ENCODE results near the gene DENND1A. TPM values are rescaled to one million over a fixed set of nuclear protein-coding genes. Genes with fewer than 3 reads are reported as not detected.

Gene DENND1A
- total RNA-seq, 1 donor from 2014 or later: 19.9 TPM

DNA sequence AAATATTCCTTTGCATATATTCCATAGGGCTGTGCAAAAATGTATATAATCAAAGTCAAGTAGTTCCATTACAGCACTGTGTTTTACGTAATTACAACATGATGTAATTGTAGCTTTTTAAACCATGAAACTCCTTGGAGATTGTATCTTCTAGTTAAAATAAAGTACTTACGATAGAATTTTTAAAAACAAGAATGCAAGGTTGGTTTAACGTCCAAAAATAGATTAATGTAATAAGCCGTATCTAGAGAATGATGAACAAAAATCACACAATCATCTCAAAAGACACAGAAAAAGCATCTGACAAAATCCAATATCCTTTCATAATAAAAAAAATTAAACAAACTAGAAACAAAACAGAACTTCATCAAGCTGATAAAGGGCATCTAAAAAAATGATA, 86.2 kb downstream of the DENND1A start:
- TF ChIP-seq CTCF (conservative IDR thresholded peaks at IDR 0.05): no peak
- no peak overlapping the region for H3K4me3 Mint-ChIP-seq
- H3K27ac Mint-ChIP-seq: no peak overlapping the region
- H3K9me3 Mint-ChIP-seq: peaks cover 14% of the 10 kb centered on the region
- H3K36me3 Mint-ChIP-seq: peaks cover 23% of the 10 kb centered on the region
- no peaks in the 10 kb centered on the region for H3K27me3 Mint-ChIP-seq
- DNase-seq (ENCODE audit: extremely low spot score, unreplicated experiment): no peak
- H3K4me1 Mint-ChIP-seq (ENCODE audit: unreplicated experiment): no peaks in the 10 kb centered on the region

GRCh38 chr9:123835821-123836220, 94.1 kb downstream of the DENND1A start:
- Mint-ChIP-seq H3K27ac (no peak overlapping the region), H3K4me1 (ENCODE audit: unreplicated experiment) (peaks cover 15% of the 10 kb centered on the region), H3K27me3 (no peaks in the 10 kb centered on the region), H3K36me3 (peaks cover 7% of the 10 kb centered on the region), H3K9me3 (peaks cover 5% of the 10 kb centered on the region), H3K4me3 (no peak overlapping the region)
- TF ChIP-seq CTCF (conservative IDR thresholded peaks at IDR 0.05): no peak
- no peak for DNase-seq (ENCODE audit: extremely low spot score, unreplicated experiment)

- peaks cover 5% of the 10 kb centered on the region for H3K9me3 Mint-ChIP-seq
- H3K27ac Mint-ChIP-seq: peak overlapping the region; percentile 29
- peak overlapping the region; percentile 33 for H3K4me3 Mint-ChIP-seq
- H3K4me1 Mint-ChIP-seq (ENCODE audit: unreplicated experiment): peaks cover 15% of the 10 kb centered on the region
- no peak for TF ChIP-seq CTCF (conservative IDR thresholded peaks at IDR 0.05)
- no peaks in the 10 kb centered on the region for H3K27me3 Mint-ChIP-seq
- H3K36me3 Mint-ChIP-seq: peaks cover 7% of the 10 kb centered on the region
- no peak for DNase-seq (ENCODE audit: extremely low spot score, unreplicated experiment)
Observed at GRCh38 chr9:123834889-123835562, 94.9 kb downstream of the DENND1A start.

GRCh38 chr9:123834218-123834888, 95.6 kb downstream of the DENND1A start:
- no peak overlapping the region for H3K4me3 Mint-ChIP-seq
- no peak overlapping the region for H3K27ac Mint-ChIP-seq
- peaks cover 10% of the 10 kb centered on the region for H3K36me3 Mint-ChIP-seq

More at GRCh38 chr9:123834218-123834888, 95.6 kb downstream of the DENND1A start:
- TF ChIP-seq CTCF (conservative IDR thresholded peaks at IDR 0.05): no peak
- no peaks in the 10 kb centered on the region for H3K27me3 Mint-ChIP-seq
- DNase-seq (ENCODE audit: extremely low spot score, unreplicated experiment): no peak
- peaks cover 8% of the 10 kb centered on the region for H3K9me3 Mint-ChIP-seq
- peaks cover 15% of the 10 kb centered on the region for H3K4me1 Mint-ChIP-seq (ENCODE audit: unreplicated experiment)
